ENCODE data around the gene RASAL1. TPM values are rescaled to one million over a fixed set of nuclear protein-coding genes. Genes with fewer than 3 reads are reported as not detected.
A peak's percentile ranks its signal among the peaks of the same experiment; 100 is the strongest.

The RASAL1 gene
- under 1 TPM; 0.20 to 0.40 TPM for total RNA-seq

GRCh38 chr12:113135178-113136127 is at the start of gene RASAL1:
TSS of gene RASAL1 (minus strand) at chr12:113135761. CDS start at chr12:113135462, 299 bp downstream.
- H3K9me3 Mint-ChIP-seq = no peaks in the 10 kb centered on the region
- ChIA-PET CTCF (interaction anchor here (1.0 to 3.8 kb wide), 4 partner anchors 15 to 39 kb away, joined by 3 to 22 read pairs (median 4); partner anchors contain the start of gene CFAP73), POLR2A (no interaction called here)
- H3K27ac Mint-ChIP-seq = peak within 1 kb of the TSS; percentile 73
- H3K4me1 Mint-ChIP-seq = peaks cover 18% of the 10 kb centered on the region
- peak; percentile 67 for DNase-seq
- H3K27me3 Mint-ChIP-seq = peaks cover 4% of the 10 kb centered on the region
- H3K36me3 Mint-ChIP-seq (ENCODE audit: low read depth) = no peaks in the 10 kb centered on the region
- H3K4me3 Mint-ChIP-seq = peak within 1 kb of the TSS; percentile 68

- CTCF ChIA-PET = interaction anchor here (0.6 to 3.0 kb wide), 4 partner anchors 10 to 124 kb away, joined by 3 to 16 read pairs (median 4); no protein-coding TSS in a partner anchor
Observed at GRCh38 chr12:113184900-113185179, 49.3 kb upstream of the RASAL1 start.

GRCh38 chr12:113184098-113184899 is 48.7 kb upstream of the RASAL1 start:
- ChIA-PET CTCF (interaction anchor here (0.6 to 3.0 kb wide), 3 partner anchors 10 to 124 kb away, joined by 4 to 16 read pairs (median 5); no protein-coding TSS in a partner anchor), POLR2A (interaction anchor here (0.6 to 0.7 kb wide), 2 partner anchors 24 to 39 kb away, joined by 3 read pairs; no protein-coding TSS in a partner anchor)
- no peak for DNase-seq
- Mint-ChIP-seq H3K9me3 (no peaks in the 10 kb centered on the region), H3K27ac (peak overlapping the region; percentile 97), H3K36me3 (ENCODE audit: low read depth) (peaks cover 30% of the 10 kb centered on the region), H3K27me3 (no peaks in the 10 kb centered on the region), H3K4me1 (peaks cover 39% of the 10 kb centered on the region), H3K4me3 (peak overlapping the region; percentile 97)

More at GRCh38 chr12:113184900-113185179, 49.3 kb upstream of the RASAL1 start:
- no peaks in the 10 kb centered on the region for H3K9me3 Mint-ChIP-seq
- H3K27ac Mint-ChIP-seq = peak overlapping the region; percentile 97
- peak overlapping the region; percentile 97 for H3K4me3 Mint-ChIP-seq
- POLR2A ChIA-PET = no interaction called here
- peaks cover 29% of the 10 kb centered on the region for H3K36me3 Mint-ChIP-seq (ENCODE audit: low read depth)
- no peaks in the 10 kb centered on the region for H3K27me3 Mint-ChIP-seq
- peak; percentile 91 for DNase-seq
- H3K4me1 Mint-ChIP-seq = peaks cover 41% of the 10 kb centered on the region

GRCh38 chr12:113183030-113183589 is 47.5 kb upstream of the RASAL1 start:
- H3K36me3 Mint-ChIP-seq (ENCODE audit: low read depth) = peaks cover 36% of the 10 kb centered on the region
- peaks cover 34% of the 10 kb centered on the region for H3K4me1 Mint-ChIP-seq
- CTCF ChIA-PET = interaction anchor here (0.6 kb wide), 1 partner anchor 8 kb away, joined by 3 read pairs; no protein-coding TSS in a partner anchor

GRCh38 chr12:113181975-113182374 is 46.4 kb upstream of the RASAL1 start:
- ChIA-PET CTCF (interaction anchor here (0.6 kb wide), 1 partner anchor 7 kb away, joined by 3 read pairs; no protein-coding TSS in a partner anchor), POLR2A (no interaction called here)
- peaks cover 43% of the 10 kb centered on the region for H3K36me3 Mint-ChIP-seq (ENCODE audit: low read depth)
- peaks cover 28% of the 10 kb centered on the region for H3K4me1 Mint-ChIP-seq
- H3K4me3 Mint-ChIP-seq = no peak overlapping the region
- H3K27ac Mint-ChIP-seq = no peak overlapping the region
- H3K27me3 Mint-ChIP-seq = no peaks in the 10 kb centered on the region
- DNase-seq = no peak
- peaks cover 3% of the 10 kb centered on the region for H3K9me3 Mint-ChIP-seq

More at GRCh38 chr12:113183030-113183589, 47.5 kb upstream of the RASAL1 start:
- no peaks in the 10 kb centered on the region for H3K27me3 Mint-ChIP-seq
- POLR2A ChIA-PET = no interaction called here
- no peak for DNase-seq
- no peaks in the 10 kb centered on the region for H3K9me3 Mint-ChIP-seq
- H3K27ac Mint-ChIP-seq = peak overlapping the region; percentile 76
- H3K4me3 Mint-ChIP-seq = peak overlapping the region; percentile 97

- peaks cover 50% of the 10 kb centered on the region for H3K36me3 Mint-ChIP-seq (ENCODE audit: low read depth)
- H3K4me3 Mint-ChIP-seq = no peak overlapping the region
- H3K27me3 Mint-ChIP-seq = no peaks in the 10 kb centered on the region
- DNase-seq = no peak
- CTCF ChIA-PET = interaction anchor here (0.5 to 2.5 kb wide), 5 partner anchors 45 to 252 kb away, joined by 3 to 11 read pairs (median 3); no protein-coding TSS in a partner anchor
- H3K4me1 Mint-ChIP-seq = peaks cover 18% of the 10 kb centered on the region
- POLR2A ChIA-PET = no interaction called here
- H3K9me3 Mint-ChIP-seq = peaks cover 3% of the 10 kb centered on the region
- no peak overlapping the region for H3K27ac Mint-ChIP-seq
Observed at GRCh38 chr12:113180333-113180732, 44.8 kb upstream of the RASAL1 start.

- Mint-ChIP-seq H3K36me3 (ENCODE audit: low read depth) (peaks cover 54% of the 10 kb centered on the region), H3K4me1 (peaks cover 16% of the 10 kb centered on the region), H3K27me3 (no peaks in the 10 kb centered on the region), H3K4me3 (no peak overlapping the region), H3K9me3 (peaks cover 3% of the 10 kb centered on the region), H3K27ac (no peak overlapping the region)
- POLR2A ChIA-PET = no interaction called here
- no peak for DNase-seq
- CTCF ChIA-PET = interaction anchor here (0.9 to 2.5 kb wide), 3 partner anchors 17 to 186 kb away, joined by 3 to 11 read pairs (median 5); no protein-coding TSS in a partner anchor
Observed at GRCh38 chr12:113179023-113179422, 43.5 kb upstream of the RASAL1 start.

GRCh38 chr12:113174461-113175384 is 39.2 kb upstream of the RASAL1 start:
- peaks cover 73% of the 10 kb centered on the region for H3K36me3 Mint-ChIP-seq (ENCODE audit: low read depth)
- no peak overlapping the region for H3K27ac Mint-ChIP-seq
- peaks cover 3% of the 10 kb centered on the region for H3K9me3 Mint-ChIP-seq
- H3K4me1 Mint-ChIP-seq = peaks cover 2% of the 10 kb centered on the region
- no peak overlapping the region for H3K4me3 Mint-ChIP-seq
- ChIA-PET CTCF (interaction anchor here (0.5 to 2.3 kb wide), 19 partner anchors 7 to 182 kb away, joined by 3 to 13 read pairs (median 4); partner anchors contain the start of genes DDX54 and RASAL1), POLR2A (no interaction called here)
- DNase-seq = peak; percentile 77
- H3K27me3 Mint-ChIP-seq = no peaks in the 10 kb centered on the region

GRCh38 chr12:113173081-113173698 is 37.6 kb upstream of the RASAL1 start:
- POLR2A ChIA-PET = interaction anchor here (0.6 kb wide), 1 partner anchor 16 kb away, joined by 3 read pairs; no protein-coding TSS in a partner anchor
- Mint-ChIP-seq H3K9me3 (peaks cover 3% of the 10 kb centered on the region), H3K4me1 (peaks cover 2% of the 10 kb centered on the region), H3K27me3 (no peaks in the 10 kb centered on the region), H3K27ac (peak overlapping the region; percentile 20), H3K36me3 (ENCODE audit: low read depth) (peaks cover 61% of the 10 kb centered on the region), H3K4me3 (no peak overlapping the region)
- DNase-seq = no peak
- CTCF ChIA-PET = interaction anchor here (0.6 to 2.3 kb wide), 9 partner anchors 12 to 799 kb away, joined by 3 to 13 read pairs (median 3); no protein-coding TSS in a partner anchor

GRCh38 chr12:113172185-113172584 is 36.6 kb upstream of the RASAL1 start:
- Mint-ChIP-seq H3K27ac (no peak overlapping the region), H3K27me3 (no peaks in the 10 kb centered on the region), H3K9me3 (peaks cover 1% of the 10 kb centered on the region), H3K4me1 (peaks cover 2% of the 10 kb centered on the region), H3K36me3 (ENCODE audit: low read depth) (peaks cover 52% of the 10 kb centered on the region), H3K4me3 (no peak overlapping the region)
- POLR2A ChIA-PET = interaction anchor here (0.5 kb wide), 1 partner anchor 41 kb away, joined by 3 read pairs; no protein-coding TSS in a partner anchor
- CTCF ChIA-PET = interaction anchor here (0.6 to 1.3 kb wide), 4 partner anchors 17 to 181 kb away, joined by 3 to 4 read pairs (median 3); no protein-coding TSS in a partner anchor
- DNase-seq = no peak

GRCh38 chr12:113171543-113171942 is 36.0 kb upstream of the RASAL1 start:
- H3K36me3 Mint-ChIP-seq (ENCODE audit: low read depth) = peaks cover 48% of the 10 kb centered on the region
- ChIA-PET CTCF (interaction anchor here (0.7 to 1.3 kb wide), 5 partner anchors 9 to 122 kb away, joined by 3 to 4 read pairs (median 3); no protein-coding TSS in a partner anchor), POLR2A (no interaction called here)
- no peaks in the 10 kb centered on the region for H3K9me3 Mint-ChIP-seq
- H3K4me3 Mint-ChIP-seq = no peak overlapping the region
- peaks cover 2% of the 10 kb centered on the region for H3K4me1 Mint-ChIP-seq
- no peaks in the 10 kb centered on the region for H3K27me3 Mint-ChIP-seq
- DNase-seq = no peak
- H3K27ac Mint-ChIP-seq = no peak overlapping the region

Measured in activated CD4-positive, alpha-beta T cell treated with anti-CD3 and anti-CD28 coated beads, Interleukin-2, amount 10 ng/mL, durations not matched to agents 7 days and 5 days (primary cell).